HepG2 (cell line): ENCODE results near the gene TMEFF2.

Experiments
- AHR ChIP-seq: IDR thresholded peaks from 2 replicates; pipeline ENCODE4 v1.6.1; 2018; ENCODE audit warnings: missing genetic modification reagents, missing compliant biosample characterization
- ARNT ChIP-seq: fragments of 450-650 bp; IDR thresholded peaks from 2 replicates; pipeline ENCODE4 v1.6.1; 2017
- CTCF ChIP-seq: sonication (generic); formaldehyde crosslinking; IDR thresholded peaks from 2 replicates; pipeline ENCODE4 v1.5.0; 2020; ENCODE audit warnings: mild to moderate bottlenecking, missing genetic modification reagents, moderate library complexity
- ZZZ3 ChIP-seq: sonication (generic); formaldehyde crosslinking; IDR thresholded peaks from 2 replicates; pipeline ENCODE4 v1.4.0; 2020; ENCODE audit warnings: missing genetic modification reagents, mild to moderate bottlenecking, borderline replicate concordance
- TF ChIP-seq, protein P1 (sequence below): sonication (generic); formaldehyde crosslinking; IDR thresholded peaks from 2 replicates; pipeline ENCODE4 v1.4.0; 2020; ENCODE audit warnings: missing genetic modification reagents

DNA sequence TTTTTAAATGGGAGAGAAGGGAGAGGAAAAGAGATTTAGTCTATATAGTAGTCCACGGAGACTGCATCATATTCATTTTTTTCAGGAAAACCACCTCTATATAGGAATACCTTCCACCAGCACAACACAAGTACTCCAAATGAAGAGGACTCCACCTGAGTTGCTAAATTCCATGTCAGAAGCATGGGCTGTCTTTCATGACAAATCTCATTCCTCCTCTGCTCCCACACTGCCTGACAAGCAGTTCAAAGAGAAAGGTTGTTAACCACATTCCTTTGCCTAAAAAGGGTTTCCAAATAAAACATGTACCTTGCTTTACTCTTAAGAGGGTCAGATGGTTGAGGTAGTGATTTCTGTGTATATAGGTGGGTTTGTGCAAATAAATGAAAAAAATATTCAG is 122.0 kb downstream of the TMEFF2 start:
- TF ChIP-seq CTCF (CRISPR knock-in tag) (no peak), AHR (CRISPR knock-in tag) (no peak), ZZZ3 (CRISPR knock-in tag) (no peak), ARNT (no peak)
- TF ChIP-seq, protein P1, sequence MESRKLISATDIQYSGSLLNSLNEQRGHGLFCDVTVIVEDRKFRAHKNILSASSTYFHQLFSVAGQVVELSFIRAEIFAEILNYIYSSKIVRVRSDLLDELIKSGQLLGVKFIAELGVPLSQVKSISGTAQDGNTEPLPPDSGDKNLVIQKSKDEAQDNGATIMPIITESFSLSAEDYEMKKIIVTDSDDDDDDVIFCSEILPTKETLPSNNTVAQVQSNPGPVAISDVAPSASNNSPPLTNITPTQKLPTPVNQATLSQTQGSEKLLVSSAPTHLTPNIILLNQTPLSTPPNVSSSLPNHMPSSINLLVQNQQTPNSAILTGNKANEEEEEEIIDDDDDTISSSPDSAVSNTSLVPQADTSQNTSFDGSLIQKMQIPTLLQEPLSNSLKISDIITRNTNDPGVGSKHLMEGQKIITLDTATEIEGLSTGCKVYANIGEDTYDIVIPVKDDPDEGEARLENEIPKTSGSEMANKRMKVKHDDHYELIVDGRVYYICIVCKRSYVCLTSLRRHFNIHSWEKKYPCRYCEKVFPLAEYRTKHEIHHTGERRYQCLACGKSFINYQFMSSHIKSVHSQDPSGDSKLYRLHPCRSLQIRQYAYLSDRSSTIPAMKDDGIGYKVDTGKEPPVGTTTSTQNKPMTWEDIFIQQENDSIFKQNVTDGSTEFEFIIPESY (CRISPR knock-in tag): no peak
